A549 (cell line): Measurements from ENCODE around the gene ZNF467. TPM values are rescaled to one million over a fixed set of nuclear protein-coding genes. Genes with fewer than 3 reads are reported as not detected.

Experiments used
- polyA plus RNA-seq, 4 experiments: library from polyadenylated mRNA; depleted of rRNA in 3 of 4; stranded (reverse); fragments of >200 nt; fragmentation: RNase III in 1 of 4; extraction: RNeasy Plus Mini Kit Qiagen cat#74134 plus additional on column Dnase treatment in 1 of 4; gene quantifications; 2 replicates in 3 of 4; 3 replicates in 1 of 4; pipeline ENCODE4 v1.2.3, GENCODE V29; 2011 to 2017

The ZNF467 gene
- polyA plus RNA-seq, 2 of the 4 experiments (the other 2 are of a cell fraction), result 3.1 to 3.3 TPM

Other genes with a start within 250 kb of the ZNF467 start
- 8.0 and 11.1 TPM in 2 replicates for gene ZNF862, start 64.8 kb upstream of the ZNF467 start, polyA plus RNA-seq (2011; rRNA removed)
- gene ZNF862, start 64.8 kb upstream of the ZNF467 start, polyA plus RNA-seq (2017; fragmentation: RNase III; extraction: RNeasy Plus Mini Kit Qiagen cat#74134 plus additional on column Dnase treatment), result 2.8 to 3.9 TPM (median 3.9 TPM) in 3 replicates
- gene ATP6V0E2, start 100.4 kb upstream of the ZNF467 start, polyA plus RNA-seq (2011; rRNA removed), result 17.3 and 18.4 TPM in 2 replicates
- 40.3 to 44.9 TPM (median 44.5 TPM) in 3 replicates for gene ATP6V0E2, start 100.4 kb upstream of the ZNF467 start, polyA plus RNA-seq (2017; fragmentation: RNase III; extraction: RNeasy Plus Mini Kit Qiagen cat#74134 plus additional on column Dnase treatment)